GM11168 (cell line): ENCODE data around the gene POFUT1.
"Not testable (repeated sequence)": the region's sequence is repeated elsewhere in the genome, so short reads cannot be mapped to it uniquely, and the experiment has no call there.

Experiments used
- in situ Hi-C: fragments of 300-500 bp; cut with MboI; formaldehyde crosslinking; loops from one replicate; pipeline ENCODE4 v1.12.0; 2022; ENCODE audit warnings: low sequenced_read_pairs; ENCODE audit not compliant: unreplicated experiment

The POFUT1 gene

GRCh38 chr20:32232326-32232886 lies 24.7 kb downstream of the POFUT1 start:
- in situ Hi-C loops: no loop called here

- in situ Hi-C loops: no loop called here
These were observed 25.6 kb downstream of the POFUT1 start for GRCh38 chr20:32233286-32233685.

DNA sequence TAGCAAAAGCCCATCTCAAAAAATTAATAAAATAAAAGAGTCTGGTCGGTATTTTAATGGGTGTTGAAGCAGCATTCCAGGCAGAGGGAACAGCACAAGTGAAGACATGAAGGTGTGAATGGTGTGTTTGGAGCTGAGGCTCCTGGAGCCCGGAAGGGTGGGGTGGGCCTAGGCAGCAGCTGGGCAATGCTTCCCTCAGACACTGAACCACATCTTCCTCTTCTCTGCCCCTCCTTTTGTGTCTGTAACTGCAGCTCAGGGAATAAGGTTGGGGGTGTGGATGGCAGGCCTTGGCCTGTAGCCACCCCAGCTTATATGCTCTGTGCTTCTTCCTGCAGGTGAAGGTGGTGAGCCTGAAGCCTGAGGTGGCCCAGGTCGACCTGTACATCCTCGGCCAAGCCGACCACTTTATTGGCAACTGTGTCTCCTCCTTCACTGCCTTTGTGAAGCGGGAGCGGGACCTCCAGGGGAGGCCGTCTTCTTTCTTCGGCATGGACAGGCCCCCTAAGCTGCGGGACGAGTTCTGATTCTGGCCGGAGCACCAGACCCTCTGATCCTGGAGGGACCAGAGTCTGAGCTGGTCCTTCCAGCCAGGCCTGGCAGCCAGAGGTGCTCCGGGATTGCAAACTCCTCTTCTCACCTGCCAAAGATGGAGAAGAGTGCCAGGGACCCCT lies 26.6 kb downstream of the POFUT1 start:
- in situ Hi-C loops: no loop called here

DNA sequence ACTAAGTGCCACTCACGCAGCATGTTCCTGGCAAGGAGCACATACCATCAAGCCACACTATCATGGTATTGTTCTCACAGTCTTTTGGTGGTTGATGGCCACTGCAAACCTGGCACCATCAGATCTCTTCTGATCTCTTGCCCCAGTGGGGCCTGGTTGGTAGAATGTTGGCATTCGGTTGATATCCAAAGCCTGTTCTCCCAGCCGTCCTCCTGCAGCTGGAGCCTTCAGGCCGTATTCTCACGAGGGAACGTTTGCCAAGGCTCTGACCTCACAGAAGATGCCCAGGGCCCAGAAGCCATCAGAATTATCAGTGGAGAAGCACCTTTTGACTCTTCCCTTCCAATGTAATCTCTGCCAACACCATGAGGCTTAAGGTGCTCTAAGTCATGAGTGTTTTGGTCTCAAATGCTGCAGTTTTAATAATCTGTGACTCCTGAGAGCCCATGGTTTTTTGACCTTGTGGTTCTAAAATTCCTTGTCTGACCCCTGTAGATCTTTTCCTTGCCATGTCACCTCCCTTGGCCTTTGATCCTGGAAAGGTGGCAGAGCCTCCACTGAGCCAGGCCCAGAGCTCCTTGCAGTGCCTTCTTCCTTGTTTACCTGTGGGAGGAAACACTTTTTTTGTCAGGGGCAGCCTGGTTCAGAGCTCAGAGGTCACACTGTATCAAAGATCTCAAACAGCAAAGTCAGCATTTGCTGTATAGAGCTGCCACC lies 27.8 kb downstream of the POFUT1 start:
- in situ Hi-C loops: no loop called here

DNA sequence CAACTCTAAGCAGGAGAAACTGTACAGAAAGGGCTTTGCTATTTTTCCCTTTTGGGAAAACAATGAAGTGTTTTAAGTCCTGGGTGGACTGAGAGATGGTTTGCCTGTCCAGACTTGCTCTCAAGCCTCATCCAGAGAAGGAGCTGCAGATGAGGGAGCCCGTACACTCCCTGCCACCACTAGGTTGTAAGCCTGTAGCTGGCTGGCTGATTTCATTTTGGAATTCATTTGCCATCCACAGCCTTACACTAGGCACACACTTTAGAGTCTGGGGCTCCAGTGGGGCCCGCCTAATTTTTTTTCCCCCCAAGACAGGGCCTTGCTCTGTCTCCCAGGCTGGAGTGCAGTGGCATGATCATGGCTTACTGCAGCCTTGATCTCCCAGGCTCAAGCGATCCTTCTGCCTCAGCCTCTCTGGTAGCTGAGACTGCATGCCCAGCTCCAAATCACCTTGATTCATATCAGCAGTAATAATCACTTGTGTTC lies 28.4 kb downstream of the POFUT1 start:
- in situ Hi-C loops: no loop called here

GRCh38 chr20:32236819-32237218 lies 29.1 kb downstream of the POFUT1 start:
- in situ Hi-C loops: no loop called here

DNA sequence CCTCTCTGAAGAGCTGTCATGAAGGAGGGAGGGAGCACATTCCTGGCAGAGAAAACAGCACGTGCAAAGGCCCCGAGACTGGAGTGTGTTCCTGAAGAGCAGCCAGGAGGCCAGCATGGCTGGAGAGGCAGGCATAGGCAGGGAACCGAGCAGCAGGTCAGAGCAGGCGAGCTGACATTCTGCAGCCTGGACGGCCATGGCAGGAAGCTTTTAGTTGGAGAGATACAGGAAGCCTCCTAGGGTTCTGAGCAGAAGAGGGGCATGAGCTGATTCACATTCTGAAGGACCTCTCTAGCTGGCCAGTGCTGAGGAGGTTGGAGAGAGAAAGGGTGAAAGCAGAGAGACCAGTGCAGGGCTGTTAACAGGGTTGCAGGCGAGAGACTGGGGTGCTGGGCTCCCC lies 29.7 kb downstream of the POFUT1 start:
- in situ Hi-C loops: no loop called here

GRCh38 chr20:32238483-32239425 lies 31.1 kb downstream of the POFUT1 start:
- in situ Hi-C loops: no loop called here

- in situ Hi-C loops: no loop called here
These were observed 32.5 kb downstream of the POFUT1 start for GRCh38 chr20:32240205-32240604.

GRCh38 chr20:32241807-32242206 lies 34.1 kb downstream of the POFUT1 start:
- in situ Hi-C loops: no loop called here

GRCh38 chr20:32244150-32244823 lies 36.6 kb downstream of the POFUT1 start:
- in situ Hi-C loops: no loop called here

DNA sequence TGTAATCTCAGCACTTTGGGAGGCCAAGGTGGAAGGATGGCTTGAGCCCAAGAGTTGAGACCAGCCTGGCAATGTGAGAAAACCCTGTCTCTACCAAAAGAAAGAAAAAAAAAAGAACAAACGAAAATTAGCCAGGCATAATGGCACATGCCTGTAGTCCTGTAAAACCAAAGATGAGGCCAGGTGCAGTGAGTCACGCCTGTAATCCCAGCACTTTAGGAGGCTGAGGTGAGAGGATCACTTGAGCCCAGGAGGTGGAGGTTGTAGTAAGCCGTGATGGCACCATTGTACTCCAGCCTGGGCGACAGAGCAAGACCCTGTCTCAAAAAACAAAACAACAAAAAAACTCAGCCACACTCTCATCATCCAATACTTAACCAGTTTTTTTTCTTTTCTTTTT lies 37.3 kb downstream of the POFUT1 start:
- in situ Hi-C loops: no loop called here

- in situ Hi-C loops: not testable (repeated sequence)
These were observed 38.5 kb downstream of the POFUT1 start for GRCh38 chr20:32246208-32246607.

GRCh38 chr20:32248043-32248442 lies 40.4 kb downstream of the POFUT1 start:
- in situ Hi-C loops: no loop called here

DNA sequence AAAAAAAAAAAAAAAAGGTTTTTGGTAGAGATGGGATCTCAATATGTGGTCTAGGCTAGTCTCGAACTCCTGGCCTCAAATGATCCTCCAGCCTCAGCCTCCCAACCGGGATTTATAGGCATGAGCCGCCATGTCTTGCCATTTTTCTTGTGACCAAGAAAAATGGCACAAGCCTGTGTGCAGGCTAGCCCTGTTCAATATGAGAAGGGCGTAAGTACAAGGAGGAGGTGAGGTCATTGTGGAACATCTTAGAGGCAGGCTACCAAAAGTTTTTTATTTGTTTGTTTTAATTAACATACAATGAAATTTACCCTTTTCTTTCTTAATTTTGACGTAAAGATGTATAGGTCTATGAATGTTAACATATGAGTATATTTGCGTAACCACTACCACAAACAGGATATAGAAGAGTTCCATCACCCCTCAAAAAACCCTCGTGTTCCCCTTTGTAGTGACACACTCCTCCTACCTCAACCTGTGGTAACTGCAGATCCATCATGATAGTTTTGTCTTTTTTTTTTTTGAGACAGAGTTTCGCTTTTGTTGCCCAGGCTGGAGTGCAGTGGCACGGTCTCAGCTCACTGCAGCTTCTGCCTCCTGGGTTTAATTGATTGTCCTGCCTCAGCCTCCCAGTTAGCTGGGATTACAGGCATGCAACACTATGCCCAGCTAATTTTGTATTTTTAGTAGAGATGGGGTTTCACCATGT lies 41.5 kb downstream of the POFUT1 start:
- in situ Hi-C loops: no loop called here

- in situ Hi-C loops: no loop called here
These were observed 43.8 kb downstream of the POFUT1 start for GRCh38 chr20:32251470-32251869.

- in situ Hi-C loops: no loop called here
These were observed 44.5 kb downstream of the POFUT1 start for GRCh38 chr20:32252189-32252588.

DNA sequence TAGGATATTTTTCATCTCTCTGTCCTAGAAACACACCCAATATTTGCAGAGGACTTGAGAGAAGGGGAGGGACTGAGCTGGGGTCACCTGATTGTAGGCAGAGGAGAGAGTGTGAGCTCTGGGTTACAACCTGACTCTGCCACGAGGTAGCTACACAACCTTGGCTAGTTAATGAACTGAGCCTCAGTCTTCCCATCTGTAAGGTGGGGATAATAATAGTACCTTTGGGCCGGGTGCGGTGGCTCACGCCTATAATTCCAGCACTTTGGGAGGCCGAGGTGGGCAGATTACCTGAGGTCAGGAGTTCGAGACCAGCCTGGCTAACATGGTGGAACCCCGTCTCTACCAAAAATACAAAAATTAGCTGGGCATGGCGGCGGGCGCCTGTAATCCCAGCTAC lies 53.3 kb downstream of the POFUT1 start:
- in situ Hi-C loops: not testable (repeated sequence)

DNA sequence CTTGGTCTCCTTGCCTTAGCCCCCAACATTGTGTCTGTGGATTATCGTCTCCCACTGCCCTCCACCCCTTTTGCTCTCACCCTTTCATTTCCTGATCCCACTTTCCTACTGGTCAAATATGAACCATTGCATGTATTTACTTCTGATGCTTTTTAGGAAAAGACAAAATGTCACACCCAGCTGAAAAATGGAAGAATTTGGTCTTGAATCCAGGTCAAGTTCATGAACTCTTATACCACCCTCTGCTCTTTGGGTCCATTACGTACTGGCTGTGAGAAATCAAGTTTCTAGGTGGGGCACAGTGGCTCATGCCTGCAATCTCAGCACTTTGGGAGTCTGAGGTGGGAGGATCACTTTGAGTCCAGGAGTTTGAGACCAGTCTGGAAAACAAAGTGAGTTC lies 54.0 kb downstream of the POFUT1 start:
- in situ Hi-C loops: no loop called here
